Anterior cingulate cortex (tissue), 58 donors: ENCODE data around the gene MRPL23.

Source experiments
- DNase-seq, 58 donors: peaks; one replicate each; lab custom pipeline; 2025; lab: John Stamatoyannopoulos, UW

MRPL23 gene

DNA sequence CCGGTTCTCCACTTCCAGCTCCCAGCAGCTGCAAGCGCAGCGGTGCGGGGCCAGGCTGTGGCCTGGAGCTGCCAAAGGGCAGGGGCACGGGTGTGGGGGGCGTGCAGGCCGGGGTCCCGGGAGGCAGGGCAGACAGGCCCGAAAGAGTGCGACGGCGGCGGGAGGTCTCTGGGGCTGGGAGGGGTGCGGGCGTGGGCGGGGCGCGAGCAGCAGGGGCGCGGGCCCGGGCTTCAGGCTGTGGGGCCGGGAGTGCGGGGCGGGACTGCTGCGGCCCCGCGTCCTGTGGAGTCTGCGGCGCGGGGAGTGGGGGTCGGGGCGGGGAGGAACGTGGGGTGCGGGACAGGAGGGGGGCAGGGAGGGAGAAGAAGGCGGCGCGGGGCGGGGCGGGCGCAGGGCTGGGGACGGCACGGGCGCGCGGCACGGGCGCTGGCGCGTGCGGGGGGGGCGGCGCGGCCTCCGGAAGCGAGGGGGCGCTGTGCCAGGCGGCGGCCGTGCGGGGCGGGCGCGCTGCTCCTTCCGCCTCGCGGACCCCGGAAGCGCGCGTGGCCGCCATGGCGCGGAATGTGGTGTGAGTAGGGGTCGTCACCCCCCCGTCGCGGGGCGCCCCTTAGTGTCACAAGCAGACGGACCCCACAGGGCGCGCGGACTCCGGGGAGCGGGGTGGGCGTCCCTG lies at the start of gene MRPL23:
TSS of gene MRPL23 (plus strand) at position 521 of the 673 bp plus-strand sequence. CDS start at position 552, 31 bp downstream.
- no peak for DNase-seq

DNA sequence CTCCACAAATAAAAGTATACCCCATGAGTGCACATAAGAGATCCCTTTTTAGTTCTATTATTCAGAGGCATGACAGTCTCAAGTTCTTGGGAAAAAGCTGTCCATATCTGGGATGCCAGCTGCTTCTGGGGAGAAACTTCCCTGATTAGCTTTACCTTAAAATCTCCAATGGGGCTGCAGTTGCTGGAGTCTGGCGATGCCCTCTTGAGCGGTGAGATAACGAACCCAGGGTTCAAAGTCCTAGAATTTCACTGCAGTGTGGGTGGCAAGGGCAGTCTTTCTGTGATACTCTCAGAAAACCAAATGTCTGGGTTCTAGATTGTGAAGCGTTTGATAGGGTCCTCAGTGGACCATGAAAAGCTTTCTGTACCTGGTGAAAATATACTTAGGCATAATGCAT lies 48.0 kb upstream of the MRPL23 start:
- no peak for DNase-seq

DNA sequence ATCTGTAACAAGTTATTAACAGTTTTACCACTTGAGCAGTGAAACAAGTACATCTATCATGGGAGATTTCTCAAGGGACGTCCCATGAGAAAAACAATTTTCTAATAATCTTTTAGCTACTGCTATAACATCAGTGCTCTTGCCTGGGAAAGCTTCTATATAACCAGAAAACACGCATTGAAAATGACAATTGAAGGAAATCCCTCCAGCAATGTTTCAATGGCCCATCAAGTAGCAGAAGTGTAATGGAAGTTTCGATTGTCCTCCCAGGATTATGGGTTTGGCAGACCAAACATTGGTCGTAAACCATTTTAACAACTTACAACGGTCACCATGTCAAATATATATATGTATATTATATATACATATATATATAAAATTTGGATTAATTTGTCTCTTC lies 47.4 kb upstream of the MRPL23 start:
- DNase-seq: no peak

DNA sequence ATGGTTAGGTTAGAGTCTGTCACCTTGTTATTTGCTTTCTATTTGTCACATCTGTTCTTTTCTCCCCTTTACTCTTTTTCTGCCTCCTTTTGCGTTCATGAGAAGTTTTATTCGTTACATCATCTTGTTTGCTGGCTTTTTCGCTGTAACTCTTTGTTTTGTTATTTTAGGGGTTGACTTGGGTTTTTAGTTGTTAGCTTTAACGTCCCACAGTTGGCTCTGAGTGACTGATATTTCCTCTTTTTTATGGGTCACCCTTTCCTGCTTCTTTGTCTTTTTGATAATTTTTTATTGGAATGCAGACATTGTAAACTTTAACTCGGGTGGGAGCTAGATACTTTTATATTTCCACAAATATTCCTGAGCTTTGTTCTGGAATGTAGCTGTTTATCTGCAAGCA lies 41.0 kb upstream of the MRPL23 start:
- DNase-seq: no peak

DNA sequence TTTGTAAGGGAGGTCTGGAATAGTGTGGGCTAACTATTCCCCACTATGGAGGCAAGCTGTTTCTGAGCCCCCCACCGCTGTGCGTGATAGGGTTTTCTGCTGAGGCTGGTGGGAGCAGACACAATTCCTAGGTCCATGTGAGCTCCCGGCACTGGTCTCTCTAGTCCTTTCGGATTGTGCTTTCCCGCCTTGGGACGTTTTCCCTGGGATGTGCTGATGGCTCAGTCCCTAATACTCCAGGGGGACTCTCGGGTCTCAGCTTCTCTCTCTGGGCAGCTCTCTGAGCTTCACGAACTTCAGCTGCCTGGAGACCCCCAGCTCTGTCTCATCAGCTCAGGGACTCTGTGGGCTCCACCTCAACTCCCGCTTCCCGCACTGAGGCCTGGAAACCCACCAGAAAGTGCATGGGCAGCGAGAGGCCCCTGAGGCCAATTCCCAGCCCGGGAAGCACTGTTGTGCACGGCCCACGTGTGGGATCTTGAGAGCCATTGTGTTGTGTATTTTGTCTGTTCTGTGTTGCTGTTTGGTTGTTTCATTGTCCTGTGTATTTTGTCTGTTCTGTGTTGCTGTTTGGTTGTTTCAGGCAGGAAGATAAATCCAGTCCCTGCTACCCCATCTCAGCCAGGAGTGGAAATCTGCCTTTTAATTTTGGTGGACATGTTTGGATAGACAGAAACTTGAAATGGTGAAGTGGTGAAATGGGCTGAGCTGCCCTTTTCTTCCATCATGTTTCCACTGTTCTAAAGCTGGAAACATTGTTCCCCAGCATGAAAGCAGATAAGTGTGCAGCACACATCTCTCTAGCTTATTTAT lies 40.3 kb upstream of the MRPL23 start:
- no peak for DNase-seq

DNA sequence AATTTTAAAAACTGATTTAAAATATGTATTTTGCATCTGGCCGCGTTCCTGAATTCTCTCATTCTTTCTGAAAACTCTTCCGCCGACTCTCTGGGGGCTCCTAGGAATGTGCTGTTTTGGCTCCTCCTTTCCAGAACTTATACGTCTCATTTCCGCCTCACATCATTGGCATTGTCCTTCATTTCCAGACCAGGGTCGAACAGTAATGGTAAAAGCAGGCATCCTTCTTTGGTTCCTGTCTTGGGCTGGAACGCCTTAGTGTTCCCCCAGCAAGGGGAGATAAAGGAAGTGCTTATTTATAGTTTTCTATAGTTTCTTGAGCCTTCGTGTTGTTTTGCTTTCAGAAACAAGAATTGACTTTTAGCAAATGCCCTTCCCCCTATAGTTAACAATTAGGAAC lies 38.5 kb upstream of the MRPL23 start:
- DNase-seq: no peak

DNA sequence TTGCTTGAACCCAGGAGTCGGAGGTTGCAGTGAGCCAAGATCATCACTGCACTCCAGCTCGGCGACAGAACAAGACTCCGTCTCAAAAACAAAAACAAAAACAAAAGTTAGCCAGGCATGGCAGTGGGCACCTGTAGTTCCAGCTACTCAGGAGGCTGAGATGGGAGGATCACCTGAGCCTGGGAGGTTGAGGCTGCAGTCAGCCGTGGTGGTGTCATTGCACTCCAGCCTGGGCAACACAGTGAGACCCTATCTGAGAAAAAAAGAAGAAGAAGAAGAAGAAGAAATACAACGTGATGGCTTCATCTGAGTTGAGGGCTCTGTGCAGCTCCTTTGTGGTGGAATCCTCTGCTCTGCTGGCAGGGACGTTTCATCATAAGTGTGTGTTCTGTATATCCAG lies 37.6 kb upstream of the MRPL23 start:
- DNase-seq: no peak

DNA sequence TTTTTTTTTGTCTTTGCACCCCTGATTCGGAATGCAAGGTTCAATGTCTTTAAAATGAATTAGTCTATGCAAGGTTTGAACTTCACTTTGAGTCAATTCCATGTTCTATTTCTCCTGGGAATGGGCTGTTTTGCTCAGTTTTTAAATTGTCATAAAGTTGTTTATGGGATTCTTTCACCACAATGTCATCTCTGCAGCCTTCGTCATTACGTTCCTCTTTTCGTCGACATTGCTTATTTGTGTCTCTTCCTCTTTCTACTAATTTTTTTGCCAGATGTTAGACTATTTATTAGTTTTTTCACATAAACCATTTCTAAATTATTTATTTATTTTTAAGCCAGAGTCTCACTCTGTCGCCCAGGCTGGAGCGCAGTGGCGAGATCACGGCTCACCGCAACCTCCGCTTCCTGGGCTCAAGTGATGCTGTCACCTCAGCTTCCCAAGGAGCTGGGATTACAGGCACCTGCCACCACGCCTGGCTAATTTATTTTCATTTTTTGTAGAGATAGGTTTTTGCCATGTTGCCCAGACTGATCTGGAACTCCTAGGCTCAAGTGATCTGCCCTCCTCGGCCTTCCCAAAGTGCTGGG lies 34.7 kb upstream of the MRPL23 start:
- no peak for DNase-seq

DNA sequence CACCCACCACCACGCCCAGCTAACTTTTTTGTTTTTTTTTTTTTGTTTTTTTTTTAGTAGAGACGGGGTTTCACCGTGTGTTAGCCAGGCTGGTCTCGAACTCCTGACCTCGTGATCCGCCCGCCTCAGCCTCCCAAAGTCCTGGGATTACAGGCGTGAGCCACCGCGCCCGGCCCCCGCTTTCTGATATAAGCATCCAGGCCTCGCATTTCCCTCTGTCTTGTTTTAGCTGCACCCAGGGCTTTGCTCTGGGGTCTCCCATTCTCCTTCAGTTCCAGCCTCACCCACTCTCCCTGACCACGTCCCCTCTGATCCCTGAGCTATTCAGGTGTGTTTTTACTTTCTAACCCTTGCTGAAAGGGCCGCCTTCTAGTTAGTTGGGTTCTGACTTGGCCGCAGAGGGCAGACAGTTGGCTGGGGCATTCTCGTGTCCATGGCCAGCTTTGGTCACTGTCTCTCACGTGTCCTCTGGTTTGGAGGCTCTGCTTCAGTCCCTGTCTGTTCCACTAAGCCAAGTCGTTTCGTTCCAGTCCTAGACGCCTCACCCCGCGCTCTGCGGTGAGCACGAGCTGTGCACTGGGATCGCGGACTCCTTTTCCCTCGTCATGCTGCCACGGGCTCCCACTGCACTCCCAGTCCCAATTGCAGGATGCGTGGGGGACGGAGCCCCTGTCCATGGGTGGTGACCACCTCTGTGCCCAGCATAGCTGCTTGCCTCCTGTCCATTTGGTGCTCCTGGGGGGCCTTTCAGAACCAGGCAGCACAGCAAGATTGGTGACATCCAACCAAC lies 33.7 kb upstream of the MRPL23 start:
- DNase-seq: no peak

DNA sequence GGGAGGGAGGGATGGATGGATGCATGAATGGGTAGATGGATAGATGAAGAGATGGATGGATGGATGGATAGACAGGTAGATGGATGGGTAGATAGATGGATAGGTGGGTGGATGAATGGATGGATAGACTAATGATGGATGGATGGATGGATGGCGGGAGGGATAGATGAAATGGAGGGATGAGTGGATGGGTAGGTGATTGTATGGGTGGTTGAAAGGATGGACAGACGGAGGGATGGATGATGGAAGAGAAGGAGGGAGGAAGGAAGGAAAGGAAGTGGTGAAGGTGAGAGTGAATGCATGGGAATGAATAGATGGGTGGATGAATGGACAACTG lies 31.4 kb upstream of the MRPL23 start:
- DNase-seq: no peak

DNA sequence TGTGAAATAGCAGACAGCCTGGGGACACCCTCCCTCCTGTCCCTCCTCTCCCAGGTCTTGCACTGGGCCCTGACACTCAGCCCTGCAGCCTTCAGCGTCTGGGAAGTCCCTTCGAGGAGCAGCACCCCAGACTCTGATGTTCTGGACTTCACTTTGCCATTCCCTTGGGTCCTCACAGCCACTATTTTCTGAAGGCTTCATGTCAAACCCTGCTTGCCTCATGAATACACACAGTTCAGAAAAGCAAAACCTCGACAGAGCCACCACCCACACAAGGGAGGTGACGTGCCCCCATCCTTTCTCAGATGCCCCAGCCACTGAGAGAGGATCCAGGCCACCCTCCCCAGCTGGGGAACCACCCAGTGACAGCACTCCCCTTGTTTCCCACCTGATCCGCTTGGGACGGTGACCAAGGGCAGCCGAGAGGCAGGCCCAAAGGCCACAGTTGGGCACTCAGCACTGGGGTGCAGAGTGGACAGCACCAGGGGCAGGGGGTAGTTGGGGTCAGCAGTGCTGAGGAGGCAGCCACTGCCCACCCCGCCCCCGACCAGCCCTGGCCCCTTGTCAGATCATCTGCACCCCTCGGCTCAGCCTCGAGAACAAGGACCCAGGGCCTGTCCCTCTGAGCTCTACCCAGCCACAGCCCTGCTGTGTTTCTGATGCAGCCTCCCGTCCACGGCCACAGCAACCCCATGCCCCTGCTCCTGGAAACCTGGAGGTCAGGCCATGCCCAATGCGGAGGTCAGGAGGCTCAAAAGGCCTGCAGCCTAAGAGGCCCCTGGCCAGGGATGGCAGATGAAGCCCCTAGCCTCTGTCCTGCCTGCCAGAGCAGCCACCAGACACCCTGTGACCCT lies 30.8 kb upstream of the MRPL23 start:
- DNase-seq: no peak

DNA sequence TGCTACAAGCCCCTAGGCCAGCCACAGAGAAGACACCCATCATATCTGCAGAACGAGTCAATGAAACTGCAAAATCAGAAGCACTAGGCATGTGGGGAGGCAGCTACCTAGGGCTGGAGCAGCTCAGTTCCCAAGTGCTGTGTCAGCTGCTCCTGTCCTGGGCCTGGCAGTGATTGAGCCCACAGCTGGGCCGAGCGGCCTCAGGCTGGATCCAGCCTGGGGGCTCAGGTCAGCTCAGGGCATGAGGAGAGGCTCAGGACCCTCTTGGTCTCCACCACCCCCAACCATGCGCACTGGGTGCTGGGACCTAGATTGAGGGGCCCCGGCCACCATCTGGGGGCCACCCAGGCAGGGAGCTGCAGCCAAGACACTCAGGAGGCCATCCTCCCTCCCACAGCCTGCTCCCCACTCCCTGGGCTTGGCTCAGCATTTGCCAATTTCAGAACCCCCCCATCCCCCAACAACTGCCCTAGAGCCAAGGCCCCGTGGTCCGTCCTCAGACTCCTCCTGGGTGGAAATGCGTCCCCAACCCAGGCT lies 30.1 kb upstream of the MRPL23 start:
- DNase-seq: no peak

DNA sequence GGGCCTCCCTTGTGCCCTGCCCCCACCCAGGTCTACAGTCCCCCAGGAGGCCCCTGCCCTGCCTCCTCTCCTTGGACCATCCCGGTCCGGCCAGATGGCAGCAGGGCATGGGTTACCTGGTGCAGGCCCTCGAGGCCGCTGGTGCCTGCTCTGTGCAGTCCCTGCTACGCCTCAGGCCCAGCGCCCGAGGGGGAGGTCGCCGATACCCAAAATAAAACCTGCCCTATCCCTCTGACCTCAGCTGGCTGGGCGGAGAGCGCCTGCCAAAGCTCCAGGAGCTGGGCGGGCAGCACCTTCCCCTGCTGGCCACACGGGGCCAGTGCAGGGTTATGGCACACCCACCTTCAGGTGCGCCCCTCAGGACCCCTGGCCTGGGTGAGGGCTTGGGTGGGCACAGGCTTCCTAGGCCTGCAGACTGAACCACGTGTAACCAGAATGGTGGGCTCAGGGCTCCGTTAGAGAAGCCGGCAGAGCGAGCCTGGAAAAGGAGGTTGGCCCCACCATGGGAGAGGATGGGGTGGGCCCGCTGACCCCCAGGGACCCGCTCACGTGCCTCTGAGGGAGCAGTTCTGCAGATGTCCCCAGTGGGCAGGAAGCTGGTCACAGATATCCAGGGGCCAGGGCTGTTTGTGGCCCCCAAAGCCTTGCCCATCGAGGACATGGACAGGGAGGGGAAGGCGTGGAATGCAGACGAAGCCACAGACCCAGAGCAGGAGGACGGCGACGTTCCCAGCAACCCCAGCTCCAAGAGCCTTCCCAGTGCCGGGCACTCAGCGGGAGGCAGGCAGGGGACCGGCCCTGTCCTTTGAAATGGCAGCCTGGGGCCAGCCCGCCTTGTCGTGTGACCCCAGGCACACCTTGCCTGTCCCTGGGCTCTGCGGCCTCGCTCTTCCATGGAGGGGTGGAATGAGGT lies 29.4 kb upstream of the MRPL23 start:
- DNase-seq: no peak

DNA sequence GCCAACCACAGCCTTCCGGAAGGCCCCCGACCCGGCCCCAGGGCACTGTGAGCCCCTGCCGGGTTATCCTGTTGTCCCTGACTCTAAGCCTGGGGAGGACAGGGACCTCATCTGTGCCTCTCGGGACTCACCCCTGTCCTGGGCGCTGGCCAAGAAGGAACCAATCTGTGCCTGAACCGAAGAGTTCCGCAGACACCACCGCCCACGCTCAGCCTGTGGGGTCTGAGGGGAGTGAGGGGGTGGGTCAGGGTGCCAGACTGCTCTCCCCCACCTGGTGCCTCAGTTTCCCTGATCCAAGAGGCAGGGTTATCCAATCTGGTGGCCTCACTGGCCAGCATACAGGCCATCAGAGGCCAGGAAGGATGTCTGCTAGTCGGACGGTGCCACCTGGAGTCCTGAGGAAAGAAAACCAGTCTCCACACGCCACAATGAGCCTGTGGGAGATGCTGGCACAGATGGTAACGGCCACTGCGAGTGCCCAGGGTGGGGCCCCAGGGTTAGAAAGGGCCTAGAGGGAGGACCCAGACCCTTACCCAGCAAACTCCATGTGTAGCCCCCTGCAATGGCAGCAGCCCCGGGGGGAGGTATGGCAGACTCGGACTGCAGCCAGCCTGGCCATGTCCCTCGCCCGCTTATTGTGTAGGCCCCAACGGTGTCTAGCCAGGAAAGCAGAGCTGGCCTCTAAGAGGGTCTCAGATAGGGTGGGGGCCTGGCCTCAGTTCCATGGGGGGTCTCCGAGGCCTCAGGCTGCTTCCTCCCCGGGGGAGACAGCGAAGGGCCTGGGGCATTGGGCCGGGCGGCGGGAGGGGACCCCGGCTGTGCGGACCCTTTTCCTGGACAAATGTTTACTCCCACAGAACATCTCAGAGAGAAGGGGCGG lies 28.5 kb upstream of the MRPL23 start:
- DNase-seq: no peak

DNA sequence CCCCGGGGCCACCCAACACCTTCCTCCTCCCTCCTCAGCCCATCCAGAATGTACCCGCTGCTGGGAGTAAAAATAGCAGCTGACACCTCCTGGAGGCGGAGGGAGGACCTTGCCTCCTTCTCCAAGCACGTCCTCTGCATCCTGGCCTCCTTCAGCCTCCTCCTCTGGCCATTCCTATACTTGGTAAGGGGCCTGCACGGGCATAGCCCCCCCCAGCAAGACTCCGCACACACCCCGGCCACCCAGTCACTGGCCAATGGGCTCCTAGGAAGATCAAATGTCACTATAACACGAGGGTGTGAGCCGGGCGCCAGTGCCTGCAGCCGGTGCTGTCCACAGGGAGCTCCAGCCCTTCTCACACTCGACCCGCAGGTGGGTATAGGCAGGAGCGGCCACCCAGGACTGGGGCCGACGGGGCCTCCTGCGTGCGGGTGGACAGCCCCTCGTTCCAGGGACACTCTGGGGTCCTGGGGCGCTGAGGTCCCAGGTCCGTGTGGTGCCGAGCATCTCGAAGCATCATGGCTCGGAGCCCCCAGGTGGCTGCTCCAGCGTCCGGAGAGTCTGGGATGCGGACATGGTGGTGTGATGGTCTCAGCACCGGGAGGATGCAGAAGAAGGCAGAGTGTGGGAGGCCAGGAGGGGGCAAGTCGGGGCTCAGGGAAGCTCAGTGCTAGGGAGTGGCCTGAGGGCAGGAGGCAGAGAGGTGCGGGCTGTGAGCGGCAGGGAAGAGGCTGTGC lies 27.6 kb upstream of the MRPL23 start, which contains the start of gene TNNT3:
TSS of gene TNNT3 (plus strand) at position 313 of the 737 bp plus-strand sequence. CDS start 3,172 bp downstream, outside the sequence.
- DNase-seq: no peak

DNA sequence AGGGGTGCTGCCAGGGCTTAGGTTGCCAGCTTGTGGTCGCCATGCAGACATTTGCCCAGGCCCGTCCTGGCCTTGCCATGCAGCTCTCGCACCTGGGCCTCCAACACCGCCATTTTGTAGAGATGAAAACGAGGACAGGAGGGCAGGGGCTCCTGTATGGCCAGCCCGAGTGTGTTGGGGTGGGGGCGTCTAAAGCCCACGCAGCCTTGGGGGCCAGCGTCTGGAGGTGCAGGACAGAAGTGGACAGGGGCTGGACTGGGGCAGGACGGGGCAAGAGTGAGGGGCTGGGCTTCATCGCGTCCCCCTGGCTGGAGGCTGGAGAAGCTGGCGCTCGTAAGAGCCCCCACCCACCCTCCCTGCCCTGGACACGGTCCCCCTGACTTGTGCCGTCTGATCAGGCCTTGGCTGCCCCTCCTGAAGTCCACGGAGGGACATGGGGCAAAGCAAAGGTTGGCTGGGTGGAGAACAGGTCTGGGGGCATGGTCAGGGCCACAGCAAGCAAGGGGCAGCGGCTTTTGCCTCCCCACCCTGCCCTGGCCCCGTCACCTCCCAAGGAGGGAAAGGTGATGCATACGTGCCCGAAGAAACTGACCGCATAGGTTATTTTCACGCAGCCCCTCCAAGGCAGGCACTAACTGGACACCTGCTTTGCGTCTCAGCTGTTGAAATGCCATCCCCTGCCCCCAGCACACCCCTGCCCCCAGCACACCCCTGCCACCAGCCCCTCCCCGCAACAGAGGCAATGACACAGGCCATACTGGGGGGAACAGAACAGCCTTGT lies 26.8 kb upstream of the MRPL23 start:
- no peak for DNase-seq
